Uterus (tissue), 2 donors: ENCODE measurements around the gene ZNF32.

Source experiments
- CTCF ChIP-seq, 4 experiments: fragments of 200-600 bp in 2 of 4; fragments of 450-650 bp in 2 of 4; sonication (generic) in 2 of 4; IDR thresholded peaks; one replicate each; pipeline ENCODE4 v1.5.1; 2016 to 2019; ENCODE audit warnings: antibody characterized with exemption in 4 of 4, mild to moderate bottlenecking in 2 of 4, moderate library complexity in 1 of 4
- POLR2A ChIP-seq, 2 donors: fragments of 450-650 bp; IDR thresholded peaks; one replicate each; pipeline ENCODE4 v1.6.1; 2016; ENCODE audit warnings: antibody characterized with exemption in 2 of 2, mild to moderate bottlenecking in 1 of 2, moderate library complexity in 1 of 2

- TF ChIP-seq CTCF (IDR thresholded peaks at IDR 0.05): no peak
- no peak for TF ChIP-seq POLR2A (IDR thresholded peaks at IDR 0.05)
Measured at GRCh38 chr10:43666552-43666951, 17.9 kb upstream of the ZNF32 start.
